A549 (cell line): ENCODE results near the gene SLC9A9.

Experiments used
- BHLHE40 ChIP-seq: IDR thresholded peaks from 2 replicates; pipeline ENCODE4 v1.6.1; 2012; ENCODE audit warnings: low read depth, low read length, inconsistent platforms
- EHMT2 ChIP-seq: fragments of 200-600 bp; sonication (generic); IDR thresholded peaks from 2 replicates; pipeline ENCODE4 v1.6.1; 2016; ENCODE audit warnings: antibody characterized with exemption, low read depth, mild to moderate bottlenecking, moderate library complexity
- ESRRA ChIP-seq: fragments of 150-350 bp; IDR thresholded peaks from 2 replicates; pipeline ENCODE4 v1.6.1; 2014; ENCODE audit warnings: mild to moderate bottlenecking, low read length, borderline replicate concordance
- POLR2A ChIP-seq: IDR thresholded peaks from 2 replicates; pipeline ENCODE4 v1.6.1; 2012; ENCODE audit warnings: mild to moderate bottlenecking, low read length
- ZFP36 ChIP-seq: fragments of 450-650 bp; IDR thresholded peaks from 2 replicates; pipeline ENCODE4 v1.6.1; 2014; ENCODE audit warnings: borderline replicate concordance; ENCODE audit not compliant: partially characterized antibody
- TF ChIP-seq, protein P1 (sequence below): fragments of >200 bp; sonication (Bioruptor Twin); formaldehyde crosslinking; IDR thresholded peaks from 3 replicates; pipeline ENCODE4 v1.5.1; 2016
- TF ChIP-seq, protein P2 (sequence below): fragments of 200-600 bp; sonication (generic); IDR thresholded peaks from 2 replicates; pipeline ENCODE4 v1.6.1; 2016; ENCODE audit warnings: antibody characterized with exemption, mild to moderate bottlenecking, moderate library complexity

DNA sequence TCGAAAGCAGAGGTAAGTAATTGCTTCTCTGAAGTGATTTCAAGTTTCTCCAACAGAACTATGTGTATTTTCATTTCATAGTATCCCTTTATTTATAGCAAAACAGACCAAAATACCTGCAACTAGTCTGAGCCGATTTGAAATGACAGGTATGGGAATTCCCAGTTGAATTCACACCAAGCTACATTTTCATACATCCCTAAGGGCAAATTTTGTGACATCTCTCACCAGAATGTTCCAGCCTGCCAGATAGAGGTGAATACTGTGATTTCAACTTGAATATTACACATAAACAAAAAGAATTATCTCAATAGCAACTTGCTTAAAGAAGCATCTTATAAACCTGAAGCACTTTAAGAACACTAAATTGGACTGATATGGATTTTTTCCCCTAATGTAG is 235.7 kb downstream of the SLC9A9 start:
- TF ChIP-seq POLR2A (no peak), BHLHE40 (no peak), ZFP36 (no peak), EHMT2 (no peak), ESRRA (no peak)
- TF ChIP-seq, protein P1, sequence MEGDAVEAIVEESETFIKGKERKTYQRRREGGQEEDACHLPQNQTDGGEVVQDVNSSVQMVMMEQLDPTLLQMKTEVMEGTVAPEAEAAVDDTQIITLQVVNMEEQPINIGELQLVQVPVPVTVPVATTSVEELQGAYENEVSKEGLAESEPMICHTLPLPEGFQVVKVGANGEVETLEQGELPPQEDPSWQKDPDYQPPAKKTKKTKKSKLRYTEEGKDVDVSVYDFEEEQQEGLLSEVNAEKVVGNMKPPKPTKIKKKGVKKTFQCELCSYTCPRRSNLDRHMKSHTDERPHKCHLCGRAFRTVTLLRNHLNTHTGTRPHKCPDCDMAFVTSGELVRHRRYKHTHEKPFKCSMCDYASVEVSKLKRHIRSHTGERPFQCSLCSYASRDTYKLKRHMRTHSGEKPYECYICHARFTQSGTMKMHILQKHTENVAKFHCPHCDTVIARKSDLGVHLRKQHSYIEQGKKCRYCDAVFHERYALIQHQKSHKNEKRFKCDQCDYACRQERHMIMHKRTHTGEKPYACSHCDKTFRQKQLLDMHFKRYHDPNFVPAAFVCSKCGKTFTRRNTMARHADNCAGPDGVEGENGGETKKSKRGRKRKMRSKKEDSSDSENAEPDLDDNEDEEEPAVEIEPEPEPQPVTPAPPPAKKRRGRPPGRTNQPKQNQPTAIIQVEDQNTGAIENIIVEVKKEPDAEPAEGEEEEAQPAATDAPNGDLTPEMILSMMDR: no peak
- TF ChIP-seq, protein P2, sequence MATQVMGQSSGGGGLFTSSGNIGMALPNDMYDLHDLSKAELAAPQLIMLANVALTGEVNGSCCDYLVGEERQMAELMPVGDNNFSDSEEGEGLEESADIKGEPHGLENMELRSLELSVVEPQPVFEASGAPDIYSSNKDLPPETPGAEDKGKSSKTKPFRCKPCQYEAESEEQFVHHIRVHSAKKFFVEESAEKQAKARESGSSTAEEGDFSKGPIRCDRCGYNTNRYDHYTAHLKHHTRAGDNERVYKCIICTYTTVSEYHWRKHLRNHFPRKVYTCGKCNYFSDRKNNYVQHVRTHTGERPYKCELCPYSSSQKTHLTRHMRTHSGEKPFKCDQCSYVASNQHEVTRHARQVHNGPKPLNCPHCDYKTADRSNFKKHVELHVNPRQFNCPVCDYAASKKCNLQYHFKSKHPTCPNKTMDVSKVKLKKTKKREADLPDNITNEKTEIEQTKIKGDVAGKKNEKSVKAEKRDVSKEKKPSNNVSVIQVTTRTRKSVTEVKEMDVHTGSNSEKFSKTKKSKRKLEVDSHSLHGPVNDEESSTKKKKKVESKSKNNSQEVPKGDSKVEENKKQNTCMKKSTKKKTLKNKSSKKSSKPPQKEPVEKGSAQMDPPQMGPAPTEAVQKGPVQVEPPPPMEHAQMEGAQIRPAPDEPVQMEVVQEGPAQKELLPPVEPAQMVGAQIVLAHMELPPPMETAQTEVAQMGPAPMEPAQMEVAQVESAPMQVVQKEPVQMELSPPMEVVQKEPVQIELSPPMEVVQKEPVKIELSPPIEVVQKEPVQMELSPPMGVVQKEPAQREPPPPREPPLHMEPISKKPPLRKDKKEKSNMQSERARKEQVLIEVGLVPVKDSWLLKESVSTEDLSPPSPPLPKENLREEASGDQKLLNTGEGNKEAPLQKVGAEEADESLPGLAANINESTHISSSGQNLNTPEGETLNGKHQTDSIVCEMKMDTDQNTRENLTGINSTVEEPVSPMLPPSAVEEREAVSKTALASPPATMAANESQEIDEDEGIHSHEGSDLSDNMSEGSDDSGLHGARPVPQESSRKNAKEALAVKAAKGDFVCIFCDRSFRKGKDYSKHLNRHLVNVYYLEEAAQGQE: no peak
